Gastrocnemius medialis (tissue), 4 donors: Measurements from ENCODE around the gene HDHD3.

Source experiments
- CTCF ChIP-seq, 5 experiments: fragments of 450-650 bp in 3 of 5; fragments of 200-600 bp in 2 of 5; sonication (generic) in 2 of 5; IDR thresholded peaks in 4 of 5; conservative IDR thresholded peaks in 1 of 5; 1 replicate in 4 of 5; 2 replicates in 1 of 5; pipeline ENCODE4 v1.5.1; 2016 to 2019; ENCODE audit warnings: antibody characterized with exemption in 5 of 5, mild to moderate bottlenecking in 3 of 5, moderate library complexity in 3 of 5
- POLR2A ChIP-seq, 2 donors: fragments of 450-650 bp; IDR thresholded peaks; one replicate each; pipeline ENCODE4 v1.6.1; 2017; ENCODE audit warnings: antibody characterized with exemption in 2 of 2, mild to moderate bottlenecking in 2 of 2, moderate library complexity in 2 of 2

- peak; percentile 27 to 38 for TF ChIP-seq POLR2A (IDR thresholded peaks at IDR 0.05)
- TF ChIP-seq CTCF (IDR thresholded peaks at IDR 0.05 in 4 of 5, conservative IDR thresholded peaks at IDR 0.05 in 1 of 5): peak; percentile 92 to 97 (median 94)
Observed at GRCh38 chr9:113401027-113401792, 24.4 kb upstream of the HDHD3 start, which contains the start of gene ALAD.
